ENCODE results near the gene FETUB. TPM values are rescaled to one million over a fixed set of nuclear protein-coding genes. Genes with fewer than 3 reads are reported as not detected.
"Not testable (repeated sequence)": the region's sequence is repeated elsewhere in the genome, so short reads cannot be mapped to it uniquely, and the experiment has no call there.

Gene FETUB
- total RNA-seq, 1 experiment from 2014 or later, result not detected

- POLR2A ChIA-PET, result no interaction called here
- Histone ChIP-seq H3K36me3 (ENCODE audit: control insufficient read depth, insufficient read depth, low read length) (no peaks in the 10 kb centered on the region), H3K27me3 (replicated peaks; ENCODE audit: control insufficient read depth, insufficient read depth, low read length) (no peaks in the 10 kb centered on the region), H3K4me1 (peaks cover 17% of the 10 kb centered on the region), H3K4me3 (ENCODE audit: low read depth, low read length) (no peak overlapping the region), H3K9me3 (no peaks in the 10 kb centered on the region; the same call in 1 of the 2 replicates)
- no peaks in the 10 kb centered on the region for H3K36me3 Mint-ChIP-seq (ENCODE audit: insufficient read depth, unreplicated experiment)
- H3K27ac Mint-ChIP-seq (ENCODE audit: unreplicated experiment), result no peak overlapping the region
- H3K27me3 Mint-ChIP-seq (ENCODE audit: insufficient read depth, unreplicated experiment), result no peaks in the 10 kb centered on the region
- BruUV-seq (replicated peaks), result no TSS peak
- no peak overlapping the region for H3K4me3 Mint-ChIP-seq (ENCODE audit: unreplicated experiment)
- H3K4me1 Mint-ChIP-seq (ENCODE audit: low read depth, unreplicated experiment), result peaks cover 14% of the 10 kb centered on the region
- H3K9me3 Mint-ChIP-seq (ENCODE audit: unreplicated experiment), result peaks cover 35% of the 10 kb centered on the region
- DNase-seq, result no peak
- intact Hi-C loops (cut with micrococcal nuclease; ENCODE audit: unreplicated experiment), result no loop called here
- CTCF ChIA-PET, result no interaction called here
- no peak for TF ChIP-seq CTCF (IDR thresholded peaks at IDR 0.05; ENCODE audit: insufficient read depth in 1 of 2, low read depth in 1 of 2, low read length in 1 of 2, severe bottlenecking in 1 of 2, unreplicated experiment in 1 of 2)
Measured at GRCh38 chr3:186683979-186684378, 43.8 kb downstream of the FETUB start.

GRCh38 chr3:186686475-186686874 lies 46.3 kb downstream of the FETUB start:
- CTCF ChIA-PET; H3K27me3 Mint-ChIP-seq (ENCODE audit: insufficient read depth, unreplicated experiment); intact Hi-C loops (cut with micrococcal nuclease; ENCODE audit: unreplicated experiment); DNase-seq; BruUV-seq (replicated peaks); H3K4me3 Mint-ChIP-seq (ENCODE audit: unreplicated experiment); H3K36me3 Mint-ChIP-seq (ENCODE audit: insufficient read depth, unreplicated experiment); H3K27me3 ChIP-seq (replicated peaks; ENCODE audit: control insufficient read depth, insufficient read depth, low read length); H3K4me3 ChIP-seq (ENCODE audit: low read depth, low read length); H3K36me3 ChIP-seq (ENCODE audit: control insufficient read depth, insufficient read depth, low read length); H3K27ac Mint-ChIP-seq (ENCODE audit: unreplicated experiment); H3K9me3 ChIP-seq: not testable (repeated sequence)
- POLR2A ChIA-PET, result interaction anchor here (0.6 kb wide), 1 partner anchor 421 kb away, joined by 4 read pairs; no protein-coding TSS in a partner anchor
- peaks cover 17% of the 10 kb centered on the region for H3K4me1 ChIP-seq
- H3K4me1 Mint-ChIP-seq (ENCODE audit: low read depth, unreplicated experiment), result peaks cover 14% of the 10 kb centered on the region
- H3K9me3 Mint-ChIP-seq (ENCODE audit: unreplicated experiment), result peaks cover 45% of the 10 kb centered on the region

GRCh38 chr3:186687120-186687651 lies 47.0 kb downstream of the FETUB start:
- H3K4me1 Mint-ChIP-seq (ENCODE audit: low read depth, unreplicated experiment), result peaks cover 13% of the 10 kb centered on the region
- H3K9me3 Mint-ChIP-seq (ENCODE audit: unreplicated experiment), result peaks cover 45% of the 10 kb centered on the region
- no TSS peak for BruUV-seq (replicated peaks)
- Histone ChIP-seq H3K4me1 (peaks cover 17% of the 10 kb centered on the region), H3K4me3 (ENCODE audit: low read depth, low read length) (no peak overlapping the region), H3K36me3 (ENCODE audit: control insufficient read depth, insufficient read depth, low read length) (no peaks in the 10 kb centered on the region), H3K9me3 (no peaks in the 10 kb centered on the region; the same call in 1 of the 2 replicates), H3K27me3 (replicated peaks; ENCODE audit: control insufficient read depth, insufficient read depth, low read length) (no peaks in the 10 kb centered on the region)
- H3K36me3 Mint-ChIP-seq (ENCODE audit: insufficient read depth, unreplicated experiment), result no peaks in the 10 kb centered on the region
- TF ChIP-seq CTCF (IDR thresholded peaks at IDR 0.05; ENCODE audit: insufficient read depth in 1 of 2, low read depth in 1 of 2, low read length in 1 of 2, severe bottlenecking in 1 of 2, unreplicated experiment in 1 of 2), result no peak
- intact Hi-C loops (cut with micrococcal nuclease; ENCODE audit: unreplicated experiment), result no loop called here
- H3K4me3 Mint-ChIP-seq (ENCODE audit: unreplicated experiment), result no peak overlapping the region
- ChIA-PET CTCF (interaction anchor here (0.7 kb wide), 1 partner anchor 11 kb away, joined by 3 read pairs; no protein-coding TSS in a partner anchor), POLR2A (interaction anchor here (0.6 kb wide), 1 partner anchor 420 kb away, joined by 4 read pairs; no protein-coding TSS in a partner anchor)
- no peaks in the 10 kb centered on the region for H3K27me3 Mint-ChIP-seq (ENCODE audit: insufficient read depth, unreplicated experiment)
- DNase-seq, result no peak
- H3K27ac Mint-ChIP-seq (ENCODE audit: unreplicated experiment), result no peak overlapping the region

GRCh38 chr3:186690304-186690703 lies 50.1 kb downstream of the FETUB start:
- H3K27me3 ChIP-seq (replicated peaks; ENCODE audit: control insufficient read depth, insufficient read depth, low read length); H3K4me1 ChIP-seq; H3K36me3 Mint-ChIP-seq (ENCODE audit: insufficient read depth, unreplicated experiment); DNase-seq; intact Hi-C loops (cut with micrococcal nuclease; ENCODE audit: unreplicated experiment); H3K9me3 ChIP-seq; H3K4me3 ChIP-seq (ENCODE audit: low read depth, low read length); H3K27me3 Mint-ChIP-seq (ENCODE audit: insufficient read depth, unreplicated experiment); CTCF ChIA-PET; H3K4me3 Mint-ChIP-seq (ENCODE audit: unreplicated experiment); H3K36me3 ChIP-seq (ENCODE audit: control insufficient read depth, insufficient read depth, low read length); BruUV-seq (replicated peaks); H3K27ac Mint-ChIP-seq (ENCODE audit: unreplicated experiment); POLR2A ChIA-PET: not testable (repeated sequence)
- Mint-ChIP-seq H3K9me3 (ENCODE audit: unreplicated experiment) (peaks cover 25% of the 10 kb centered on the region), H3K4me1 (ENCODE audit: low read depth, unreplicated experiment) (peaks cover 12% of the 10 kb centered on the region)
